Measurements from ENCODE around the gene ATP13A3. TPM values are rescaled to one million over a fixed set of nuclear protein-coding genes. Genes with fewer than 3 reads are reported as not detected.

Gene ATP13A3
- total and polyA plus RNA-seq, 2 of the 4 experiments (the other 2 are of a cell fraction), result 48.1 to 154 TPM

GRCh38 chr3:194367992-194368841 is 118.6 kb downstream of the ATP13A3 start:
- peak; percentile 60 for DNase-seq
- POLR2A ChIA-PET (ENCODE audit: unreplicated experiment), result no interaction called here
- Histone ChIP-seq H2AK9ac (replicated peaks; ENCODE audit: low read depth, low read length, poor library complexity) (peak overlapping the region; percentile 49), H4K91ac (ENCODE audit: insufficient read depth, low read depth, low read length) (no peak overlapping the region), H3K79me1 (ENCODE audit: low read depth in 1 of 2, low read length in 2 of 2) (peaks cover 0 to 6% of the 10 kb centered on the region in 2 experiments; a peak in 1 of 4 replicates), H3K4me2 (ENCODE audit: low read depth, low read length) (no peak overlapping the region), H3K36me3 (ENCODE audit: control insufficient read depth, insufficient read depth, low read length) (no peaks in the 10 kb centered on the region), H2BK5ac (ENCODE audit: low read depth, low read length, poor library complexity, severe bottlenecking) (no peak overlapping the region), H4K20me1 (ENCODE audit: insufficient read depth, low read length) (no peaks in the 10 kb centered on the region), H3K9me1 (ENCODE audit: insufficient read depth, low read length) (peaks cover 12% of the 10 kb centered on the region), H3K4ac (ENCODE audit: low read depth, low read length) (peak overlapping the region; percentile 30; the same call in 1 of the 2 replicates), H3K4me1 (ENCODE audit: control insufficient read depth, insufficient read depth, low read length) (peaks cover 30% of the 10 kb centered on the region), H2BK120ac (ENCODE audit: low read depth, low read length) (0 out of 2 replicates have a peak overlapping the region, but pooled peaks have one; percentile 66), H3K9ac (ENCODE audit: low read depth, low read length) (no peak overlapping the region), H3K18ac (ENCODE audit: low read depth, low read length) (no peak overlapping the region), H2BK20ac (ENCODE audit: low read depth, low read length) (peak overlapping the region; percentile 60), H2BK15ac (ENCODE audit: low read depth, low read length) (no peak overlapping the region; the same call in 2 of the 3 replicates), H3K56ac (ENCODE audit: extremely low read depth, insufficient read depth, low read length) (no peak overlapping the region), H3K4me3 (ENCODE audit: insufficient read depth, low read depth, low read length) (no peak overlapping the region), H3K9me3 (ENCODE audit: control insufficient read depth, insufficient read depth, low read length) (no peaks in the 10 kb centered on the region), H2AK5ac (ENCODE audit: low read depth, low read length) (peak overlapping the region; percentile 22; the same call in 1 of the 2 replicates), H3K23ac (ENCODE audit: low read depth, low read length) (no peak overlapping the region), H4K5ac (ENCODE audit: low read depth, low read length) (no peak overlapping the region), H4K8ac (ENCODE audit: low read depth in 2 of 2, low read length in 2 of 2) (no peak overlapping the region), H3K27me3 (ENCODE audit: control insufficient read depth, insufficient read depth, low read length) (0 out of 2 replicates have a peak, but pooled peaks cover 3% of the 10 kb centered on the region), H3K27ac (ENCODE audit: insufficient read depth, low read length) (no peak overlapping the region), H2AFZ (replicated peaks; ENCODE audit: low read length, poor library complexity) (peak overlapping the region; percentile 78), H3K14ac (replicated peaks; ENCODE audit: low read depth, low read length) (no peak overlapping the region)
- in situ Hi-C loops (cut with MboI; ENCODE audit: low sequenced_read_pairs), result no loop called here
- TF ChIP-seq USF2 (IDR thresholded peaks at IDR 0.05; ENCODE audit: low read depth, low read length) (peak; percentile 1; the same call in 1 of the 2 replicates), MXI1 (IDR thresholded peaks at IDR 0.05; ENCODE audit: borderline replicate concordance, low read depth, low read length) (no peak)
- intact Hi-C loops (cut with micrococcal nuclease), result no loop called here
- no TSS peak for BruUV-seq (replicated peaks)
- dilution Hi-C loops (cut with HindIII; ENCODE audit: low sequenced_read_pairs, unreplicated experiment), result no loop called here
- 64% methylated on average over 5 of the region's 18 CpGs; no CpG with 5 or more reads in 1 of the 2 experiments for WGBS, 2 experiments (ENCODE audit: extremely low coverage in 2 of 2, insufficient read length in 1 of 2)
- CTCF ChIA-PET, result interaction anchor here (0.6 to 1.5 kb wide), 2 partner anchors 25 to 54 kb away, joined by 3 to 4 read pairs; no protein-coding TSS in a partner anchor
- ATAC-seq (ENCODE audit: low read depth), result no peak

All from IMR-90 (cell line).